NCI-H2029 treated with DMSO at 0.1 percent for 48 hours (cell line): ENCODE measurements around the gene DCAF4.
"Not testable (repeated sequence)": the region's sequence is repeated elsewhere in the genome, so short reads cannot be mapped to it uniquely, and the experiment has no call there.

Experiments used
- DNase-seq: peaks from one replicate; lab custom pipeline; 2025; lab: John Stamatoyannopoulos, UW

DCAF4 gene

GRCh38 chr14:72970824-72971434 is 44.7 kb downstream of the DCAF4 start:
- DNase-seq: no peak

DNA sequence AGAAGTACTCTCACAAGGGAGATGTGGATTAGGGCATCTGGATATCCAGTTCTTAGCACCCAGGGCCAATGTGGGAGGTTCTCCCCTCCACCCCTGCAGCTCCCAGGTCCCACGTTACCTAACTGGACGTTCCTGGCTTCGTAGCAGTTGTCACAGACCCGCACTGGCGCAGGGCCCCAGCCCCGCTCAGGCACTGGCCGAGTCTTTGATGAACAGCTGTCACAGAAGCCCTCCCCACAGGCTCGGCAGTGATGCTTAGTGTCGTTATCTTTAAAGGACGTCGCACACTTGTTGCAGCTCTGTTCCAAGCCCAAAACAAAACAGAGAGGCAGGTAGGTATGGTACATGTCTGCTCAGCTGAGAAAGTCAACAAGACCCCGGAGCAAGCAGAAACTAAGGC is 48.4 kb downstream of the DCAF4 start:
- DNase-seq: no peak

DNA sequence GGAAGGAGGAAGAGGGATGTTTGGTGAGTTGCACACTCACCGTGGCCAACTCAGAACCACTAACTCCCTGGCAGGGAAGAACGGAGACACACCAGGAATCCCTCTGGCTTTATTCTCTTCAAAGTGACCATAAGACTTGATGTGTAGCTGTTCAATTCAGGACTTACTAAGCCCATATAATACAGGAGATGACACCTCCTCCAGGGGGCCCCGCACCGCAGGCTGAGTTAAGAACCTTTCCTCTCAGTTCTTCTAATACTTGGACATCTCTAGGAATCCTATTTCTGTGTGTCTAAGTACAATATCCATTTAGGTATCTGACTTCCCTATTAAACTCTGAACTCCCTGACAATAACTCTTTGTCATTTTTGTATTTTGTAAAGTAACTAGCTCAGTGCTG is 49.5 kb downstream of the DCAF4 start:
- DNase-seq: no peak

DNA sequence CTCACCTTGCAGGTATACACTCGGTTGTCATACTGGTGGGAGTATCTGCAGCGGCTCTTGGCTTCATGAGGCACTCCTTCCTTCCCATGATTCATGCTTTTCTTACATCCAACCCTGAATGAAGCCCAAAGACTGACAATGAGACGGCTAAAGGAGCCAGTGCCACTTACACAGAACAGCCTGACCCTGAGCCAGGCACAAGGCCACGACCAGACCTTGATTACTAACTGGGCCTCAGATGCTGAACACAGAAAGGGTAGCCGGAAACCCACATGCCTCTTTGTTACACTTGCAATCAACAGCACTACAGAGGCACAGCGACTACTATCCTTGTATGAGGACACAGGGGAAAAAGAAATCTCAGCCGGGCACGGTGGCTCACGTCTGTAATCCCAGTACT is 52.6 kb downstream of the DCAF4 start:
- no peak for DNase-seq

DNA sequence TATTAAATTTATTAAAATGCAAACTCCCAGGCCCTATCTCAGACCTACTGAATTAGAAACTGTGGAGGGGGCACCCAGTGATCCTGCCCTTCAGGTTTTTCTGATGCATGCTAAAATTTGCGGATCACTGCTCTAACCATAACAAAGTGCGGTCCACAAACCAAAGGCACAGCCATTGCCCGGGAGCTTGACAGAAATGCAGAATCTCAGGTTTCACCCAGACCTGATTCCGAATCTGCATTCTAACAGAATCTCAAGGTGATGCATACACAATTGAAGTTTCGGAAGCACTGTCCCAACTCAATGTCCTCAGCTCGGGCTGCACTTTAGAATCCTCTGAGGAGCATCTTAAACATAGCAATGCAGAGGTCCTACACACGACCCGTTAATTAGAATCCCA is 54.6 kb downstream of the DCAF4 start:
- DNase-seq: no peak

- DNase-seq: no peak
Measured at GRCh38 chr14:72982146-72982708, 56.0 kb downstream of the DCAF4 start.

DNA sequence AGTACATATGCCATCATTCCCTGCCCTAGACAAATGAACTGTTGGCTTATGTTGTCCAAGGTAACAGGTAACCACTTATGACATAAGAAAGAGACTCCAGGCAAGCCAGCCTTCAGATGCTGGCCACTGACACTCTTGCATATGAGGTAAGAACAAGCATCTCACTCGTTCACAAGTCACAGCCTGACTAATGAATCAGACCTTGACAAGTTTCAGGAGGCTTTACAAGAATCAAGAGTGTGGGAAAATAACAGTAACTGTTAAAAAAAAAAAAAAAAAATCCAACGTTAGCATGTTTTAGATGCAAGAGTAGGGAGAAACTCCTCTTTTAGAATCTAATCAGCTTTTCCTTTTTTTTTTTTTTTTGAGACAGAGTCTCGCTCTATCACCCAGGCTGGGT is 60.0 kb downstream of the DCAF4 start:
- no peak for DNase-seq

GRCh38 chr14:72986857-72987256 is 60.6 kb downstream of the DCAF4 start:
- no peak for DNase-seq

DNA sequence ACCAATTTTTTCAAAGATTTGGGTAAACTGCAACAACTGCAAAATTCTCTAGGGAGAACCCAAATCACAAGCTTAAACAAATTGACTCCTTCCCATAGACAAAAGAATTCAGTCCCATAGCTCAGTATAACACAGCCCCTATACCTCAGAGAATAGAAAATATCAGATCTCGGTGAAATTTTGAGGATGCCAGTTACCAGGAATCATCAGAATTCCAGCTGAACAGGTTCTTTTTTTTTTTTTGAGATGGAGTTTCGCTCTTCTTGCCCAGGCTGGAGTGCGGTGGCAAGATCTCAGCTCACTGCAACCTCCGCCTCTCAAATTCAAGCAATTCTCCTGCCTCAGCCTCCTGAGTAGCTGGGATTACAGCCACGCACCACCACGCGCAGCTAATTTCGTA is 63.9 kb downstream of the DCAF4 start:
- no peak for DNase-seq

GRCh38 chr14:72996916-72997315 is 70.7 kb downstream of the DCAF4 start:
- DNase-seq: no peak

GRCh38 chr14:72998252-72998903 is 72.1 kb downstream of the DCAF4 start:
- DNase-seq: no peak

- no peak for DNase-seq
Measured at GRCh38 chr14:72999316-72999715, 73.1 kb downstream of the DCAF4 start.

GRCh38 chr14:73000073-73000472 is 73.8 kb downstream of the DCAF4 start:
- no peak for DNase-seq

DNA sequence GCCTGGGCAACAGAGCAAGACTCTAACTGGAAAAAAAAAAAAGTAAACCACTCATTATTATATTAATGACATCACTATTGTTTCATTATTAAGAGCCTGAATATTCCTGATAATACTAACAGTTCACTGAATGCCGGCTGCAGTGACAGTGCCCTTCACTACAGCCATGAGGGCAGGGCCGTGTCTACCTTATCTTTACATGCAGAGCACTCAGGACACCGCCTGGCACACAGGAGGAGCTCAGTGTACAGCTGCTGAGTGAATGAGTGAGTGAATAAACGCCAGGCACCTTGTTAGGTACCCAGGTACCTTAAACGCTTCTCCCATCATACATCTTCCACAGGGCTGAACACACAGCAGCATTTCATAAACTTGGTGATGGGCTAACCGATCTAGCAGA is 77.4 kb downstream of the DCAF4 start:
- DNase-seq: no peak

GRCh38 chr14:73004641-73005040 is 78.4 kb downstream of the DCAF4 start:
- not testable (repeated sequence) for DNase-seq

DNA sequence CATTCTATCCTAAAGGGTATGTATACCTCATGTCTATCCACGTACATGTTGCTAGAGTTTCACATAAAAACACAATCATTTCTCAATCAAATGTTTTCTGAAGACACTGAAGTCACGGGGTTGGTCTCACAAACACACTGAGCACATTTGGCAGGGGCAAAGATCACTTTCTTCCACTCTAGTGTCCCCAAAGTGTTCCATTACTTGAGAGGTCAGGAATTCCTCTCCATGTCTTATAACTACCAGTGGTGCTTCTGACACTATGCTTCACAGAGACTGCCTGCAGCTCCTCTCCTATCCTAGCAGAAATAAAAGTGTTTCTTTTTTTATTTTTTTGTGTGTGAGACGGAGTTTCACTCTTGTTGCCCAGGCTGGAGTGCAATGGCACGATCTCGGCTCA is 81.6 kb downstream of the DCAF4 start:
- DNase-seq: no peak

- DNase-seq: no peak
Measured at GRCh38 chr14:73008501-73008900, 82.2 kb downstream of the DCAF4 start.
